Transverse colon (tissue), 4 donors: ENCODE measurements around the gene ALOXE3. TPM values are rescaled to one million over a fixed set of nuclear protein-coding genes. Genes with fewer than 3 reads are reported as not detected.

Experiments used
- DNase-seq: peaks from one replicate; pipeline ENCODE4 v3.0.0-alpha.2; 2019
- H3K27ac ChIP-seq, 4 donors: fragments of 200-600 bp; sonication (generic); 2 replicates each; pipeline ENCODE4 v1.5.1; 2016 to 2018; ENCODE audit warnings: inconsistent platforms in 4 of 4
- H3K27me3 ChIP-seq: fragments of 200-600 bp; sonication (generic); 2 replicates; pipeline ENCODE4 v1.5.1; 2017; ENCODE audit warnings: inconsistent platforms
- H3K36me3 ChIP-seq, 4 donors: fragments of 200-600 bp; sonication (generic); 2 replicates each; pipeline ENCODE4 v1.5.1; 2017 to 2019; ENCODE audit warnings: inconsistent platforms in 4 of 4
- H3K4me1 ChIP-seq, 4 donors: fragments of 200-600 bp; sonication (generic); 2 replicates each; pipeline ENCODE4 v1.5.1; 2017 to 2020; ENCODE audit warnings: inconsistent platforms in 4 of 4
- H3K4me3 ChIP-seq, 4 donors: fragments of 200-600 bp; sonication (generic); 1 replicate in 1 of 4; 2 replicates in 3 of 4; pipeline versions ENCODE4 v1.5.1 to v1.6.1; 2017 to 2019; ENCODE audit warnings: inconsistent platforms in 4 of 4
- H3K9me3 ChIP-seq, 2 donors: fragments of 200-600 bp; sonication (generic); 2 replicates each; pipeline ENCODE4 v1.5.1; 2017 to 2019; ENCODE audit warnings: inconsistent platforms in 2 of 2
- EP300 ChIP-seq: sonication (generic); formaldehyde crosslinking; IDR thresholded peaks from one replicate; pipeline ENCODE4 v1.6.1; 2017; ENCODE audit warnings: antibody characterized with exemption, low read depth
- POLR2A ChIP-seq: fragments of 450-650 bp; IDR thresholded peaks from one replicate; pipeline ENCODE4 v1.6.1; 2016; ENCODE audit warnings: antibody characterized with exemption, mild to moderate bottlenecking, moderate library complexity
- POLR2AphosphoS5 ChIP-seq, 3 donors: sonication (generic); formaldehyde crosslinking; IDR thresholded peaks; one replicate each; pipeline ENCODE4 v1.6.1; 2016; ENCODE audit warnings: antibody characterized with exemption in 3 of 3
- WGBS, 2 donors: methylation state at CpG; one replicate each; pipeline ENCODE4 v1.1.5; 2018; ENCODE audit warnings: low coverage in 1 of 2; 5-methylcytosine and 5-hydroxymethylcytosine counted together
- in situ Hi-C, 4 donors: fragments of 200-750 bp; cut with MboI; loops; one replicate each; pipeline versions ENCODE4 v1.15.0 to v1.15.1; 2017; ENCODE audit warnings: low sequenced_read_pairs in 3 of 4, low pct_ligation_motif_present in 1 of 4, low pct_unique_long_range_greater_than_20kb in 1 of 4
- intact Hi-C: fragments of 100-400 bp; cut with DNase I; formaldehyde crosslinking; loops from one replicate; pipeline ENCODE4 v1.15.1; 2023; ENCODE audit warnings: low total_unique reads
- total RNA-seq, 4 donors: library from RNA; depleted of rRNA; stranded (reverse); fragments of >200 nt; gene quantifications; one replicate each; pipeline ENCODE4 v1.1.0, GENCODE V29; 2016
- TF ChIP-seq, protein P1 (sequence below), 5 experiments: fragments of 200-600 bp in 3 of 5; fragments of 450-650 bp in 2 of 5; sonication (generic) in 3 of 5; IDR thresholded peaks; 1 replicate in 2 of 5; 2 replicates in 3 of 5; pipeline ENCODE4 v1.5.1; 2016 to 2017; ENCODE audit warnings: antibody characterized with exemption in 5 of 5, inconsistent platforms in 3 of 5, mild to moderate bottlenecking in 2 of 5, moderate library complexity in 1 of 5

ALOXE3 gene
- total RNA-seq, 4 donors from 2014 or later, result 0.79 TPM; not detected in 3

DNA sequence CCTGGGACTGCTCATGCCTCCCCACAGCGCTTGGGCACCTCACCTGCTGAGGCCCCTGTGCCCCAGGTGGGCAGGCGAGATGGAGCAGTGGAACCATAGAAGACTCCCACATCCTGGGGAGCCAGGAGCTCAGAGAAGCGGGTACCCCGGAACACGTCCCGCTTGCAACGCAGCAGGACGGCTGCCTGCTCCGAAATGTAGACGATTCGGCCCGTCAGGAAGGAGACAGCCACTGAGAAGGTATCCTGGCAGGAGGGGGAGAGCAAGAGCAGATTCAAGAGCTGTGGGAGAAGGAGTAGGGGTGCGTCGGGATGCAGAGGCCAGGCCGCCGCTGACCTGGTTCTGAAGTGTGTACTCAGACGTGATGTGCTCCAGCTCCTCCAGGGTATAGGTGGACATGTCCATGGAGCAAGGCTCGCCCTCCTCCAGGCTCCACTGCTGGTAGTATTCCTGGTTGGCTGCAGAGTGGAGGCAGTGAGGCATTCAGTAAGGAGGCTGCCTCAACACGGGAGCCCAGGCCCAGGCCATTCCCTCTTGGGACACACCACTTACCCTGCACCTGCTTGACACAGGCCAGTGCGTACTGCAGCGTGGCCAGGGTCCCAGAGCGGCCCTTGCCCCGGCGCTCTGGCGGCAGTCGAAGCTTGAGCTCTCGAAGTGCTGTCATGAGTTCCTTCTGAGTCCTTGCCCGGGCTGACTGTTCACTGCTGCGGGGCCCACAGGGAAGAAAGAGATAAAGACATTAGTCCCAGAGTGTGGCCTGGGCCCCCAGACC is 31.3 kb upstream of the ALOXE3 start:
- intact Hi-C loops, result no loop called here
- WGBS, 2 donors, result 60 to 92% methylated on average over 1 to 29 of the region's 29 CpGs
- Histone ChIP-seq H3K4me1 (peaks cover 10 to 39% (median 32%) of the 10 kb centered on the region in 4 donors), H3K27ac (peak overlapping the region; percentile 95 to 100 (median 99)), H3K27me3 (no peaks in the 10 kb centered on the region), H3K4me3 (no peak overlapping the region), H3K36me3 (peaks cover 0 to 60% (median 38%) of the 10 kb centered on the region in 4 donors), H3K9me3 (no peaks in the 10 kb centered on the region)
- in situ Hi-C loops, result loop anchor here in 1 of 4 donors (25.0 kb wide), 1 partner anchor 912 kb away; the partner anchor contains the start of genes DVL2, GABARAP and PHF23
- TF ChIP-seq POLR2A (no peak), EP300 (no peak), POLR2AphosphoS5 (IDR thresholded peaks at IDR 0.05) (peak in 1 of 3 donors; percentile 4)
- TF ChIP-seq, protein P1, sequence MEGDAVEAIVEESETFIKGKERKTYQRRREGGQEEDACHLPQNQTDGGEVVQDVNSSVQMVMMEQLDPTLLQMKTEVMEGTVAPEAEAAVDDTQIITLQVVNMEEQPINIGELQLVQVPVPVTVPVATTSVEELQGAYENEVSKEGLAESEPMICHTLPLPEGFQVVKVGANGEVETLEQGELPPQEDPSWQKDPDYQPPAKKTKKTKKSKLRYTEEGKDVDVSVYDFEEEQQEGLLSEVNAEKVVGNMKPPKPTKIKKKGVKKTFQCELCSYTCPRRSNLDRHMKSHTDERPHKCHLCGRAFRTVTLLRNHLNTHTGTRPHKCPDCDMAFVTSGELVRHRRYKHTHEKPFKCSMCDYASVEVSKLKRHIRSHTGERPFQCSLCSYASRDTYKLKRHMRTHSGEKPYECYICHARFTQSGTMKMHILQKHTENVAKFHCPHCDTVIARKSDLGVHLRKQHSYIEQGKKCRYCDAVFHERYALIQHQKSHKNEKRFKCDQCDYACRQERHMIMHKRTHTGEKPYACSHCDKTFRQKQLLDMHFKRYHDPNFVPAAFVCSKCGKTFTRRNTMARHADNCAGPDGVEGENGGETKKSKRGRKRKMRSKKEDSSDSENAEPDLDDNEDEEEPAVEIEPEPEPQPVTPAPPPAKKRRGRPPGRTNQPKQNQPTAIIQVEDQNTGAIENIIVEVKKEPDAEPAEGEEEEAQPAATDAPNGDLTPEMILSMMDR (IDR thresholded peaks at IDR 0.05), result no peak
- no peak for DNase-seq

DNA sequence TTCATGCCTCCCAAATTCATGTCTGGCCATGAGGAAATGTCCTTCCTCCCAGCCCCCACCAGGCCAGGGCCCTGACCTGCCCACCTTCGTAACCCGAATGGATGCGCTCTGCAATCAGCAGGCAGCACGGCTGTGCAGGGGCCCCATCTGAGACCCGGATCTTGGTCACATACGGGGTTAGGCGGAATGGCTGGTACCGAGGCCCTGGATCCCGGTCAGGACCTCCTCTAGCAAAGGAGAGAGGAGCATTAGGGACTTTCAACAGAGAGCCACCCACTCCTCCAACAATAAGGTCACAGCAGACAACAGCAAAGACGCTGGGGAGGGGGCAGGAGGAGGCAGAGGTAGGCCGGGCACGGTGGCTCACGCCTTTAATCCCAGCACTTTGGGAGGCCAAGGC is 30.2 kb upstream of the ALOXE3 start:
- DNase-seq, result no peak
- no peaks in the 10 kb centered on the region for H3K27me3 ChIP-seq
- in situ Hi-C loops (loop anchor here in 1 of 4 donors (25.0 kb wide), 1 partner anchor 911 kb away; the partner anchor contains the start of genes DVL2, GABARAP and PHF23), intact Hi-C loops (no loop called here)
- H3K4me3 ChIP-seq, result no peak overlapping the region
- H3K27ac ChIP-seq, result peak overlapping the region; percentile 21 to 99 (median 51)
- H3K36me3 ChIP-seq, result peaks cover 0 to 70% (median 43%) of the 10 kb centered on the region in 4 donors
- no peaks in the 10 kb centered on the region for H3K9me3 ChIP-seq
- TF ChIP-seq POLR2A (no peak), POLR2AphosphoS5 (IDR thresholded peaks at IDR 0.05) (no peak), EP300 (no peak)
- TF ChIP-seq, protein P1 (IDR thresholded peaks at IDR 0.05), result no peak
- WGBS, 2 donors, result 90% methylated on average over 2 to 13 of the region's 13 CpGs
- H3K4me1 ChIP-seq, result peaks cover 10 to 32% (median 27%) of the 10 kb centered on the region in 4 donors

DNA sequence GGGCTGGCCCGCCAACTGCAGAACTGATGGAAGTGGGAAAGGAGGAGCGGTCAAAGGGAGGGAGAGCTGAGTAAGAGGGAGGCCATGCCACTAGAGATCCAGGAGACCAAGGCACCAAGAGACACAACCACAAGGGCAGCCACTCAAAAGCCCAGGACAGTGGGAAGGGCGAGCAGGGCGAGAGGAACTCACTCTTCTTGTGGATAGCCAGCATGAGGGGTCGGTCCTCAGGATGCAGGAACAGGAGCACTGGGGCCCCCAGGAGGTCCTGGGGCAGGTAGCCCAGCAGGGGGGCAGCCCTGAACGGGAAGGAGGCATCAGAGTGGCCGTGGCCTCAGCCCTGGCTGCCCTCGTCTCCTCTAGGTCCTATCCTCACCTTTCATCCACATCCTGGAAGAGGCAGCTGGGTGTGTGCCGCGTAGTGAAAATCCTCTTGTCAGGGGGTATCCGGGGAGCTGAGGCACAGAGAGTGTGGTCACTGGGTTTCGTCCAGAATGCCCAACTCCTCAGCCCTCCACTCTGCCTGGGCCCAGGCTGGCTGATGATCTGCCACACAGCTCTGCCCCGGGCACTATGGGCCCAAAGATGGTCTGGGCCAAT is 29.6 kb upstream of the ALOXE3 start:
- intact Hi-C loops (no loop called here), in situ Hi-C loops (loop anchor here in 1 of 4 donors (25.0 kb wide), 1 partner anchor 911 kb away; the partner anchor contains the start of genes DVL2, GABARAP and PHF23)
- Histone ChIP-seq H3K27ac (peak overlapping the region; percentile 21 to 99 (median 51)), H3K36me3 (peaks cover 0 to 77% (median 47%) of the 10 kb centered on the region in 4 donors), H3K4me1 (peaks cover 5 to 25% (median 21%) of the 10 kb centered on the region in 4 donors), H3K9me3 (no peaks in the 10 kb centered on the region), H3K4me3 (no peak overlapping the region), H3K27me3 (no peaks in the 10 kb centered on the region)
- WGBS, 2 donors, result 67 to 92% methylated on average over 1 to 13 of the region's 13 CpGs
- no peak for TF ChIP-seq EP300
- TF ChIP-seq POLR2A, result no peak
- TF ChIP-seq, protein P1 (IDR thresholded peaks at IDR 0.05), result no peak
- TF ChIP-seq POLR2AphosphoS5 (IDR thresholded peaks at IDR 0.05), result peak in 1 of 3 donors; percentile 9
- no peak for DNase-seq
